HG02840 (cell line): Measurements from ENCODE around the gene SLC22A12.

ENCODE experiments used
- ATAC-seq: cut with Tn5 transposase; IDR thresholded peaks from one replicate; pipeline ENCODE4 v1.9.1; 2021; ENCODE audit warnings: mild to moderate bottlenecking, moderate library complexity, moderate number of reproducible peaks; ENCODE audit not compliant: unreplicated experiment, low FRiP score

SLC22A12 gene

GRCh38 chr11:64602466-64603070 is 11.5 kb downstream of the SLC22A12 start:
- no peak for ATAC-seq

GRCh38 chr11:64603411-64604110 is 12.5 kb downstream of the SLC22A12 start:
- no peak for ATAC-seq

- no peak for ATAC-seq
Measured at GRCh38 chr11:64604458-64605243, 13.6 kb downstream of the SLC22A12 start.

DNA sequence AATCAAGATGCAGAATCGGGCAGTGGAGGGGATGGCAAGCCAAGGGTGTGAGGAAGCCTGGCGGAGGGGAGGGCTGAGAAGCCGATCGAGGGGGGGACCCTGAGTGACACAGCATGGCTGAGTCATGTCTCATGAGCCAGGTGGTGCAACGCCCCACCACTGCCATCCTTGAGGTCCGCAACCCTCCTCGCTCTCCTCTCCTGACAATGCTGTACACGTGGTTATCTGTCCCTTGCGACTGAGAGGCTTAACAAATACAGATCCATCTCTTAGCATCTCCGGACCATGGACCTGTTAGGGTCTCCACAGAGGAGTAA is 14.2 kb downstream of the SLC22A12 start:
- ATAC-seq: no peak

DNA sequence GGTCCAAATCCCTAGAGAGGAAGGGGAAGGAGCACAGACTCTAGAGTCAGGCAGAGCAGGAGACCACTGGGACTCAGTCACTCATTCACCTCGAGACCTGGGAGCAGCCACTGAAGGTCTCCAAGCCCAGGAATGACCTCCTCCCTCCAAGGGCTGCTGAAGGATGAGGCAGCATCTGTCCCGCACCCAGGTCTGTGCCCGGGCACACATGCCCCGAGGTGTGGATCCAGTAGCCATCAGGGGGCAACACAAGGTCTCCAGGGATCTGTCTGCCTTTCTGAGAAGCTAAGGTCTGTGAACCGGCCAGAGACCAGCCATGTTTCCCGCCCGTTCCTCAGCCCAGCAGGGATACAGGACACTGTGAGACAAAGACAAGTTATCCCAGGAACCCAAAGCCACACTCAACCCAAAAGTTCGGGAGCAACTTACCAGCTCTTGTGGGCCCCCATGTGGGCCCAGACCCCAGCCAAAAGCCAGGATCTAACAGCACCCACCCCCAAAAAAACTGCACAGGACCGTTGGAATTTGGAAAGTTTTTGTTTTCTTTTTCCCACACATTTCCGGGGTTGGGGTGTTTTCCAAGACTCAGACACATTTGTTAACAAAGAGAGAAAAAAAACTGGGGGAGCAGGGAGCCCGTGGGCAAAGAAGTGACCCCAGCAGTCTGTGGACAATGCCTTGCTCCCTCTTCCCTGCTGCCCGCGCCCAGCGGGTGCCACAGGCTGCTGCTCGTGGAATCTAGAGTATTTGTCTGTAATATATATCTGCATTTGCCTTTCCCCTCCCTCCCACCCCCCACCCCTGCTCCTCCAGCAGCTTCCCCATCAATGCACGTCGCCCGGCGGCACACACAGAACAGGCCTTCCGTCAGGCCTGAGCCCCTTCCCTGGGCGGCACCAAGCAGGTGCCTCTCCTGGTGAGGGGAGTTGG is 14.9 kb downstream of the SLC22A12 start:
- no peak for ATAC-seq

- no peak for ATAC-seq
Measured at GRCh38 chr11:64606796-64607380, 15.9 kb downstream of the SLC22A12 start.

DNA sequence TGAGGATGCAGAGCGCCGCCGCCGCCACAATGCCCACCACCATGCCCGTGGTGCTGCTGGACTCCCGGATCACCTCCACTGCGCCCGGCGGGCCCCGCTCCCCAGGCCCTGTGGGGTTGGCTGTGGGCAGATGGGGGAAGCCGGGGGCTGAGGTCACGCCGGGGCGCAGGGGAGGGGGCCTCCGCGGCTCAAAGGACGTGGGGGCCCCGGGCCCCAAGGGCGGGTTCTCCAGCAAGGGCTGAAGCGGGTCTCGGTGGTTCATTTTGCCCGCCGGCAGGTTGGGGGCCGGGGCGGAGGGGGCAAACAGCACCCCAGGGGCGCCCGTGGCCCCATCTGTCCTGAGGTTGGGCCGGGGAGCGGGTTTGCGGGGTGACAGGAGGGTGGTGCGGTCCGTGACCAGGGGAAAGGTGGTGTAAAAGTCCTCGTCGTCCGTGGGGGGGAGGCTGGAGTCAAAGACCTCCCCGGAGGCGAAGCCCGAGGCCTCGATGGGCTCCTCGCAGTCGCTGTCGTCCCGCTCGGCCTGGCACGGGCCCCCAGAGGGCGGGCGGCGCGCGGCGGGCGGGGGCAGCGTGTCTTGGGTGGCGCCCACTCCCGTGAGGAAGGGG is 16.5 kb downstream of the SLC22A12 start:
- ATAC-seq: no peak

- no peak for ATAC-seq
Measured at GRCh38 chr11:64608046-64608445, 17.0 kb downstream of the SLC22A12 start.

GRCh38 chr11:64608636-64609035 is 17.6 kb downstream of the SLC22A12 start:
- ATAC-seq: no peak

DNA sequence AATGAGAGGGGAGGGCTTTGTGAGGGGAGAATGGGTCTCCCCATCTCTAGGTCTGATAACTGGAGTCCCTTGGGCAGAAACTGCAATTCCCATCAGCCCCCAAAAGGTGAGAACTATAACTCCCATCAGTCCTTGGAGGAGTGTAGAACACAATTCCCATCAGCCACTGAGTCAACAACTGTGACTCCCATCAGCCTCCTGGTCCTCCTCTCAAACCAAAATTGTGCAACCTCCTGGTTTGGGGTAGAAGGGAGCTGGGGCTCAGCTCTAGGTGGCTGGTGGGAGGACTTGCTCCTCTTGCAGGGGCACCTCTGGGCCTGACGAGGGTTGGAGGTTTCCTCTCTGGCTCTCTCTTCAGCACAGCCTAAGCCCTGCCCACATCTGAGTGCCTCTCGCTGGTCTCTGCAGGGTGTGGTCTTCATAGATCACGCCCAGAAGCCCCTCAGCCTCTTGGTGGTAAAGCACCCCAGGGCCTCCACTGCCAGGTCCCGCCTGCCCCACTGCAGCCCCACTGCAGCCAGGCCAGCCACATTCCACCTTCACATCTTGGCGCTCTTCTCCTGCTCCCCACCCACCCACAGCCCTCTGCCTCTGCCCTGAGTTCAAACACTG is 18.5 kb downstream of the SLC22A12 start:
- no peak for ATAC-seq

- ATAC-seq: no peak
Measured at GRCh38 chr11:64610596-64610995, 19.6 kb downstream of the SLC22A12 start.

GRCh38 chr11:64611176-64611575 is 20.2 kb downstream of the SLC22A12 start:
- ATAC-seq: no peak

DNA sequence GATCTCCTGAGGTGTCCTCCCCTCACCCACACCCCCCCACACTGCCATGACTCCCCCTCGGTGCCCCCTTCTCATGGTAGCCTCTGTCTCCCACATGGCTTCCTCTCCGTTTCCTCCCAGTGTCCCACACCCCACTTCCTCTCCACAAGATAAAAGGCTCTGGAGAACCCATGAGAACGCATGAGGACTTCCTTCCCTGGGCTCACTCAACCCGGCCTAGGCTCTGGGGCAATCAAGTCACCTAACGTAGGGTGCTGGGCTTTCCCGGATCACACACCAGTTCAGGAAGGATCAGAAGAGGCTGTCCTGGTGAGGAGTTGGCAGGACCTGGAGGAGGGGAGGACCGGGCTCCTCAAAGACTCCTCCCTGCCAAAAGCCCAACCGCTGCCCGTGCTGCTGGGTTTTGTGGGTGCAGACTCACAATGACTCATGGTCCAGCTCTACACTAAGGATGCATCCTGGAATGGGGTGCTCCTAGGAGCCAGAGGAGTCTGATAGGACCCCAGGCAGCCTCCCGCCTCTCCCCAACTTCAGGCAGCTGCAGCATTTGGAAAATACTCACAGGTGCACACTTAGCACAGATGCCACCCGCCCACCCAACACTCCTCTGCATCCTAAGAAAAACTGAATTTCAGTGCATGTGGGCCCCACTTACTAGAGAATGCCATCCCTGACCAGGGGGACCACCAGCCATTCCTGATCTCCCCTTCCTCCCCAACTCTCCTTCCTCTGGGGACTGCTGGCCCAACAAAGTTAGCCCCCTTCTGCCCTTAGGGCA is 21.0 kb downstream of the SLC22A12 start:
- no peak for ATAC-seq

DNA sequence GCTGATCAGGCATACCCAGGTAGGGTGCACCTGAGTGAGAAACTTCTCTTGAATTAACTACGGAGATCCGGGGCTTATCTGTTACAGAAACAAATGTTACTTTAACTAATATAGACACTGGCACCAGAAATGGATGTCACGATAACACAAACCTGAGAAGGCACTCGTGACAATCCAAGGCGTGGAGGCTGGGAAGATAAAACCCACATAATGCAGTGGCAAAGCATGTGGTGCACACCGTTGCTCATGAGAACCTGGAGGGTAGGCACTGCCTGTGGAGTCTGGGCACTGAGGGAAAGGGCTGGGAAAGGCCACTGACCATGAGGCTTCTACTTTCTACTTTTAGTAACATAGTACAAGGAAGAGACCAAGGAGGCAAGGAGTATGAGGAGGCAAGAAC is 22.6 kb downstream of the SLC22A12 start:
- no peak for ATAC-seq

GRCh38 chr11:64614917-64615316 is 23.9 kb downstream of the SLC22A12 start:
- no peak for ATAC-seq

DNA sequence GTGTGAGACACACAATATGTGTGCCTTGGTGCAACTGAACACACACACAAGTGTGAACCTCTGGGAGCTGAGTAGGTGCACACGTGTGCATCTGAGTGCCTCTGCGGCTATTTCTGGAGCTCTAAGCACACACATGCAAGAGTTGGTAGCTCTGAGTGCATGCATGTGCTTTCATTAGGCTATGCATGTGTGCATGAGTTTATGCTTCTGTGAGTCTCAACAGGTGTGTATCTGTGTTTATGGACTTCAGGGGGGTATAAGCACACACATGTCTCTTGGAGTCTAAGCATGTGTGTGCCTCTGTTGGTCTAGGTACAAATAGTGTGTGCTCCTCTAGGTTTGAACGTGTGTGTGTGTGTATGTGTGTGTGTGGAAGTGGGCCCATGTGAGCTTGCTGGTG is 25.8 kb downstream of the SLC22A12 start:
- ATAC-seq: no peak

GRCh38 chr11:64619196-64619595 is 28.2 kb downstream of the SLC22A12 start:
- ATAC-seq: no peak

DNA sequence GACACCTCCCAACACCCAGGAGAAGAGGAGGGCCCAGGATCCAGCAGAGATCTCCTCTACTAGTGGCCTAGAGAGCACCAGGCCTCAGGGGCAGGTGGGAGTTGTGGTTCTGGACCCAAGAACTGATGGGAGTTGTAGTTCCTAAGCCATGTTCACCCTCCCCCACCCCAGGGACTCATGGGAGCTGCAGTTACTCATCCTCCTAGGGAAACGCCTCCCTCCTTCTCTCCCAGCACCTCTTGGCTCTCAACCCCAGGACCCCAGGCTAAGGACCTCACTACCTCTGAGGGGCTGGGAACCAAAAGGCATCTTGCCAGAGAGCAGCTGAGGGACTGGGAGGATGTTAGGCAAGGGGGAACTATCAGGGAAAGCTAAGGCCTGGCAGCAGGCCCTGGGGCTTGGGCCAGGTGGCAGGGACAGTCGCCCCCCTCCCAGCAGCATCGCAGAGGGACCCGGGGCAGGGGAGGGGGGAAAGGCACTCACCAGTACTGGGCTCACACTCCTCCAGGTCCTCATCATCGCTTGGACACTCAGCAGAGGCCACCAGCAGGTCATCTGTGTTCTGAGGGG is 28.9 kb downstream of the SLC22A12 start:
- no peak for ATAC-seq
